ENCODE results near the gene PRRG1.

PRRG1 gene

GRCh38 chrX:37348231-37348970 lies 763 bp upstream of the PRRG1 start:
- peak overlapping the region; percentile 68 for H3K9ac ChIP-seq (ENCODE audit: low read length)
- H2AK5ac ChIP-seq (ENCODE audit: low read length), result no peak overlapping the region
- no CpG with 5 or more reads among the region's 11 CpGs for WGBS (ENCODE audit: extremely low coverage, insufficient coverage, low lambda C conversion rate)
- peak overlapping the region; percentile 28 for H3K4me3 ChIP-seq (ENCODE audit: low read length)
- H4K8ac ChIP-seq (ENCODE audit: low read depth, low read length), result peak overlapping the region; percentile 13
- H2BK120ac ChIP-seq (ENCODE audit: low read depth, low read length), result no peak overlapping the region
- no peaks in the 10 kb centered on the region for H3K79me2 ChIP-seq (ENCODE audit: control insufficient read depth, insufficient read depth, low read length)
- no peak overlapping the region for H2BK5ac ChIP-seq (ENCODE audit: low read length)
- peak overlapping the region; percentile 52 for H3K4ac ChIP-seq (ENCODE audit: low read depth, low read length)
- DNase-seq, result no peak
- peak overlapping the region; percentile 66 for H3K4me2 ChIP-seq (ENCODE audit: low read length)
- no peaks in the 10 kb centered on the region for H3K27me3 ChIP-seq (ENCODE audit: insufficient read depth, low read length, poor library complexity)
- no peaks in the 10 kb centered on the region for H3K79me1 ChIP-seq (ENCODE audit: low read length)
- no peak overlapping the region for H3K23ac ChIP-seq (ENCODE audit: low read length)
- H2BK15ac ChIP-seq (replicated peaks; ENCODE audit: low read depth), result no peak overlapping the region
- H4K5ac ChIP-seq (ENCODE audit: low read length), result no peak overlapping the region
- H3K4me1 ChIP-seq (ENCODE audit: control insufficient read depth, low read depth, low read length), result no peaks in the 10 kb centered on the region
- H3K36me3 ChIP-seq (ENCODE audit: control insufficient read depth, insufficient read depth, low read length), result no peaks in the 10 kb centered on the region
- peak overlapping the region; percentile 84 for H3K56ac ChIP-seq (ENCODE audit: low read length)
- H3K18ac ChIP-seq (ENCODE audit: low read length), result peak overlapping the region; percentile 28
- no peak overlapping the region for H3K27ac ChIP-seq (ENCODE audit: low read depth, low read length)

- no peak for DNase-seq
- no peak overlapping the region for H2BK120ac ChIP-seq (ENCODE audit: low read depth, low read length)
- no peak overlapping the region for H2AK5ac ChIP-seq (ENCODE audit: low read length)
- H3K4me1 ChIP-seq (ENCODE audit: control insufficient read depth, low read depth, low read length), result no peaks in the 10 kb centered on the region
- H3K56ac ChIP-seq (ENCODE audit: low read length), result peak overlapping the region; percentile 84
- H3K4me2 ChIP-seq (ENCODE audit: low read length), result peak overlapping the region; percentile 66
- no peaks in the 10 kb centered on the region for H3K27me3 ChIP-seq (ENCODE audit: insufficient read depth, low read length, poor library complexity)
- H3K27ac ChIP-seq (ENCODE audit: low read depth, low read length), result no peak overlapping the region
- peak overlapping the region; percentile 13 for H4K8ac ChIP-seq (ENCODE audit: low read depth, low read length)
- H3K4ac ChIP-seq (ENCODE audit: low read depth, low read length), result peak overlapping the region; percentile 52
- H3K23ac ChIP-seq (ENCODE audit: low read length), result no peak overlapping the region
- no peaks in the 10 kb centered on the region for H3K79me1 ChIP-seq (ENCODE audit: low read length)
- H4K5ac ChIP-seq (ENCODE audit: low read length), result no peak overlapping the region
- H2BK5ac ChIP-seq (ENCODE audit: low read length), result no peak overlapping the region
- peak overlapping the region; percentile 68 for H3K9ac ChIP-seq (ENCODE audit: low read length)
- peak overlapping the region; percentile 28 for H3K4me3 ChIP-seq (ENCODE audit: low read length)
- WGBS (ENCODE audit: extremely low coverage, insufficient coverage, low lambda C conversion rate), result no CpG with 5 or more reads among the region's 18 CpGs
- H3K18ac ChIP-seq (ENCODE audit: low read length), result peak overlapping the region; percentile 28
- H2BK15ac ChIP-seq (replicated peaks; ENCODE audit: low read depth), result no peak overlapping the region
- H3K79me2 ChIP-seq (ENCODE audit: control insufficient read depth, insufficient read depth, low read length), result no peaks in the 10 kb centered on the region
- H3K36me3 ChIP-seq (ENCODE audit: control insufficient read depth, insufficient read depth, low read length), result no peaks in the 10 kb centered on the region
Observed at GRCh38 chrX:37348971-37349220, 268 bp upstream of the PRRG1 start.

- no peak overlapping the region for H2AK5ac ChIP-seq (ENCODE audit: low read length)
- no peaks in the 10 kb centered on the region for H3K36me3 ChIP-seq (ENCODE audit: control insufficient read depth, insufficient read depth, low read length)
- H3K18ac ChIP-seq (ENCODE audit: low read length), result no peak overlapping the region
- WGBS (ENCODE audit: extremely low coverage, insufficient coverage, low lambda C conversion rate), result no CpG with 5 or more reads among the region's 8 CpGs
- no peak overlapping the region for H3K9ac ChIP-seq (ENCODE audit: low read length)
- no peak overlapping the region for H3K4ac ChIP-seq (ENCODE audit: low read depth, low read length)
- no peak overlapping the region for H4K5ac ChIP-seq (ENCODE audit: low read length)
- no peak overlapping the region for H2BK120ac ChIP-seq (ENCODE audit: low read depth, low read length)
- no peak for DNase-seq
- no peaks in the 10 kb centered on the region for H3K4me1 ChIP-seq (ENCODE audit: control insufficient read depth, low read depth, low read length)
- H3K4me3 ChIP-seq (ENCODE audit: low read length), result peak overlapping the region; percentile 79
- H3K23ac ChIP-seq (ENCODE audit: low read length), result no peak overlapping the region
- no peak overlapping the region for H4K8ac ChIP-seq (ENCODE audit: low read depth, low read length)
- H3K27ac ChIP-seq (ENCODE audit: low read depth, low read length), result no peak overlapping the region
- no peaks in the 10 kb centered on the region for H3K27me3 ChIP-seq (ENCODE audit: insufficient read depth, low read length, poor library complexity)
- H3K79me1 ChIP-seq (ENCODE audit: low read length), result no peaks in the 10 kb centered on the region
- H3K4me2 ChIP-seq (ENCODE audit: low read length), result no peak overlapping the region
- H2BK15ac ChIP-seq (replicated peaks; ENCODE audit: low read depth), result no peak overlapping the region
- H3K79me2 ChIP-seq (ENCODE audit: control insufficient read depth, insufficient read depth, low read length), result no peaks in the 10 kb centered on the region
- no peak overlapping the region for H2BK5ac ChIP-seq (ENCODE audit: low read length)
- H3K56ac ChIP-seq (ENCODE audit: low read length), result peak overlapping the region; percentile 91
Observed at GRCh38 chrX:37350034-37350365, 836 bp downstream of the PRRG1 start.

- no peak overlapping the region for H2BK120ac ChIP-seq (ENCODE audit: low read depth, low read length)
- H2BK5ac ChIP-seq (ENCODE audit: low read length), result no peak overlapping the region
- H3K4me1 ChIP-seq (ENCODE audit: control insufficient read depth, low read depth, low read length), result no peaks in the 10 kb centered on the region
- no CpG with 5 or more reads among the region's 2 CpGs for WGBS (ENCODE audit: extremely low coverage, insufficient coverage, low lambda C conversion rate)
- H3K56ac ChIP-seq (ENCODE audit: low read length), result no peak overlapping the region
- no peak overlapping the region for H3K9ac ChIP-seq (ENCODE audit: low read length)
- no peaks in the 10 kb centered on the region for H3K27me3 ChIP-seq (ENCODE audit: insufficient read depth, low read length, poor library complexity)
- no peak overlapping the region for H3K18ac ChIP-seq (ENCODE audit: low read length)
- no peak overlapping the region for H2AK5ac ChIP-seq (ENCODE audit: low read length)
- no peak overlapping the region for H3K27ac ChIP-seq (ENCODE audit: low read depth, low read length)
- no peak overlapping the region for H3K4me2 ChIP-seq (ENCODE audit: low read length)
- H3K4me3 ChIP-seq (ENCODE audit: low read length), result no peak overlapping the region
- no peaks in the 10 kb centered on the region for H3K79me2 ChIP-seq (ENCODE audit: control insufficient read depth, insufficient read depth, low read length)
- H4K8ac ChIP-seq (ENCODE audit: low read depth, low read length), result no peak overlapping the region
- no peak overlapping the region for H3K23ac ChIP-seq (ENCODE audit: low read length)
- no peak for DNase-seq
- no peak overlapping the region for H3K4ac ChIP-seq (ENCODE audit: low read depth, low read length)
- no peaks in the 10 kb centered on the region for H3K36me3 ChIP-seq (ENCODE audit: control insufficient read depth, insufficient read depth, low read length)
- no peak overlapping the region for H2BK15ac ChIP-seq (replicated peaks; ENCODE audit: low read depth)
- H3K79me1 ChIP-seq (ENCODE audit: low read length), result no peaks in the 10 kb centered on the region
- no peak overlapping the region for H4K5ac ChIP-seq (ENCODE audit: low read length)
Observed at GRCh38 chrX:37353646-37354045, 4.5 kb downstream of the PRRG1 start.

GRCh38 chrX:37357436-37357835 lies 8.3 kb downstream of the PRRG1 start:
- Histone ChIP-seq H3K27ac (ENCODE audit: low read depth, low read length) (no peak overlapping the region), H3K56ac (ENCODE audit: low read length) (no peak overlapping the region), H2AK5ac (ENCODE audit: low read length) (no peak overlapping the region), H3K79me2 (ENCODE audit: control insufficient read depth, insufficient read depth, low read length) (no peaks in the 10 kb centered on the region), H2BK15ac (replicated peaks; ENCODE audit: low read depth) (no peak overlapping the region), H4K8ac (ENCODE audit: low read depth, low read length) (no peak overlapping the region), H2BK5ac (ENCODE audit: low read length) (no peak overlapping the region), H3K4me1 (ENCODE audit: control insufficient read depth, low read depth, low read length) (no peaks in the 10 kb centered on the region), H3K9ac (ENCODE audit: low read length) (no peak overlapping the region), H3K4me3 (ENCODE audit: low read length) (no peak overlapping the region), H3K4me2 (ENCODE audit: low read length) (no peak overlapping the region), H3K27me3 (ENCODE audit: insufficient read depth, low read length, poor library complexity) (no peaks in the 10 kb centered on the region), H3K18ac (ENCODE audit: low read length) (no peak overlapping the region), H3K79me1 (ENCODE audit: low read length) (no peaks in the 10 kb centered on the region), H3K23ac (ENCODE audit: low read length) (no peak overlapping the region), H3K36me3 (ENCODE audit: control insufficient read depth, insufficient read depth, low read length) (no peaks in the 10 kb centered on the region), H2BK120ac (ENCODE audit: low read depth, low read length) (no peak overlapping the region), H3K4ac (ENCODE audit: low read depth, low read length) (no peak overlapping the region), H4K5ac (ENCODE audit: low read length) (no peak overlapping the region)
- WGBS (ENCODE audit: extremely low coverage, insufficient coverage, low lambda C conversion rate), result no CpG with 5 or more reads among the region's 3 CpGs
- DNase-seq, result no peak

- H2AK5ac ChIP-seq (ENCODE audit: low read length), result no peak overlapping the region
- no peaks in the 10 kb centered on the region for H3K36me3 ChIP-seq (ENCODE audit: control insufficient read depth, insufficient read depth, low read length)
- DNase-seq, result no peak
- H3K4me1 ChIP-seq (ENCODE audit: control insufficient read depth, low read depth, low read length), result no peaks in the 10 kb centered on the region
- no peak overlapping the region for H3K4me2 ChIP-seq (ENCODE audit: low read length)
- no peaks in the 10 kb centered on the region for H3K79me2 ChIP-seq (ENCODE audit: control insufficient read depth, insufficient read depth, low read length)
- H3K23ac ChIP-seq (ENCODE audit: low read length), result no peak overlapping the region
- no peak overlapping the region for H3K56ac ChIP-seq (ENCODE audit: low read length)
- no CpG with 5 or more reads among the region's 2 CpGs for whole genome bisulfite sequencing (ENCODE audit: extremely low coverage, insufficient coverage, low lambda C conversion rate)
- no peak overlapping the region for H2BK15ac ChIP-seq (replicated peaks; ENCODE audit: low read depth)
- H3K27me3 ChIP-seq (ENCODE audit: insufficient read depth, low read length, poor library complexity), result no peaks in the 10 kb centered on the region
- H3K27ac ChIP-seq (ENCODE audit: low read depth, low read length), result no peak overlapping the region
- H3K18ac ChIP-seq (ENCODE audit: low read length), result no peak overlapping the region
- H2BK120ac ChIP-seq (ENCODE audit: low read depth, low read length), result no peak overlapping the region
- no peak overlapping the region for H3K4ac ChIP-seq (ENCODE audit: low read depth, low read length)
- no peak overlapping the region for H4K5ac ChIP-seq (ENCODE audit: low read length)
- no peaks in the 10 kb centered on the region for H3K79me1 ChIP-seq (ENCODE audit: low read length)
- no peak overlapping the region for H4K8ac ChIP-seq (ENCODE audit: low read depth, low read length)
- no peak overlapping the region for H2BK5ac ChIP-seq (ENCODE audit: low read length)
- H3K4me3 ChIP-seq (ENCODE audit: low read length), result no peak overlapping the region
- no peak overlapping the region for H3K9ac ChIP-seq (ENCODE audit: low read length)
Observed at GRCh38 chrX:37361596-37361995, 12.4 kb downstream of the PRRG1 start.
